H1 (cell line): ENCODE data around the gene A3GALT2. TPM values are rescaled to one million over a fixed set of nuclear protein-coding genes. Genes with fewer than 3 reads are reported as not detected.

Experiments
- CTCF ChIA-PET: fragments of 300-600 bp; sonication (Branson Sonifier 250); formaldehyde crosslinking; loops from one replicate; lab custom pipeline; 2021; ENCODE audit not compliant: partially characterized antibody; lab: Charles Lee
- POLR2A ChIA-PET: fragments of 300-600 bp; sonication (Branson Sonifier 250); formaldehyde crosslinking; loops from one replicate; lab custom pipeline; 2021; ENCODE audit warnings: inconsistent platforms; ENCODE audit not compliant: partially characterized antibody; lab: Charles Lee
- DNase-seq, 2 experiments: peaks; one replicate each; pipeline versions ENCODE4 v3.0.0 to v3.0.0-alpha.2; 2010 to 2022; ENCODE audit warnings: low spot score in 2 of 2, low read depth in 1 of 2, mixed read lengths in 1 of 2
- FAIRE-seq: peaks from 2 replicates; lab custom pipeline; 2011; peaks lifted over from hg19 to GRCh38; lab: Jason Lieb, UNC
- H2AFZ ChIP-seq: 2 replicates; pipeline ENCODE4 v1.8.1; 2012; ENCODE audit warnings: low read length, inconsistent platforms
- H2AK5ac ChIP-seq: 2 replicates; pipeline ENCODE4 v1.6.1; 2013; ENCODE audit warnings: low read depth, low read length
- H2BK120ac ChIP-seq: replicated peaks from 2 replicates; pipeline ENCODE3; 2013; ENCODE audit warnings: low read depth, low read length, inconsistent platforms
- H2BK12ac ChIP-seq: 2 replicates; pipeline ENCODE4 v1.6.1; 2013; ENCODE audit warnings: low read depth, low read length
- H2BK15ac ChIP-seq: 2 replicates; pipeline ENCODE4 v1.6.1; 2013; ENCODE audit warnings: low read length
- H2BK20ac ChIP-seq: 2 replicates; pipeline ENCODE4 v1.6.1; 2013; ENCODE audit warnings: low read length
- H2BK5ac ChIP-seq: 2 replicates; pipeline ENCODE4 v1.6.1; 2013; ENCODE audit warnings: low read depth, low read length
- H3K14ac ChIP-seq: 2 replicates; pipeline ENCODE4 v1.6.1; 2013; ENCODE audit warnings: inconsistent platforms; ENCODE audit not compliant: insufficient read length
- H3K18ac ChIP-seq: 2 replicates; pipeline ENCODE4 v1.6.1; 2013; ENCODE audit warnings: low read length; ENCODE audit errors: extremely low read depth
- H3K23ac ChIP-seq: 2 replicates; pipeline ENCODE4 v1.6.1; 2013; ENCODE audit warnings: inconsistent platforms; ENCODE audit not compliant: insufficient read length
- H3K23me2 ChIP-seq: 2 replicates; pipeline ENCODE4 v1.6.1; 2013; ENCODE audit warnings: low read depth, low read length
- H3K27ac ChIP-seq: 2 replicates; pipeline ENCODE4 v1.6.1; 2011; ENCODE audit warnings: low read depth, low read length, inconsistent platforms
- H3K27me3 ChIP-seq, 4 experiments: replicated peaks in 1 of 4; 1 replicate in 1 of 4; 2 replicates in 3 of 4; pipeline versions ENCODE4 v1.6.1 to v1.8.1; 2011 to 2013; ENCODE audit warnings: low read length in 3 of 4, mild to moderate bottlenecking in 3 of 4, inconsistent platforms in 2 of 4, mixed read lengths in 2 of 4, moderate library complexity in 1 of 4; ENCODE audit not compliant: control insufficient read depth in 3 of 4, insufficient read depth in 3 of 4; ENCODE audit errors: extremely low read depth in 1 of 4
- H3K36me3 ChIP-seq, 4 experiments: 2 replicates each; pipeline versions ENCODE4 v1.6.1 to v1.8.1; 2011 to 2013; ENCODE audit warnings: mild to moderate bottlenecking in 4 of 4, low read length in 3 of 4, moderate library complexity in 2 of 4, control low read depth in 1 of 4, inconsistent platforms in 1 of 4; ENCODE audit not compliant: insufficient read depth in 4 of 4, control insufficient read depth in 2 of 4
- H3K4ac ChIP-seq: replicated peaks from 2 replicates; pipeline ENCODE3; 2013; ENCODE audit warnings: low read length, low read depth, mixed read lengths, inconsistent platforms; ENCODE audit not compliant: insufficient read length
- H3K4me1 ChIP-seq, 4 experiments: replicated peaks in 1 of 4; 1 replicate in 1 of 4; 2 replicates in 3 of 4; pipeline versions ENCODE4 v1.6.1 to v1.8.1; 2011 to 2013; ENCODE audit warnings: low read length in 3 of 4, inconsistent platforms in 2 of 4, mixed read lengths in 1 of 4; ENCODE audit not compliant: insufficient read depth in 4 of 4, control insufficient read depth in 3 of 4
- H3K4me2 ChIP-seq, 2 experiments: 2 replicates each; pipeline versions ENCODE4 v1.6.1 to v1.8.1; 2011 to 2013; ENCODE audit warnings: low read depth in 2 of 2, low read length in 2 of 2, control low read depth in 1 of 2, inconsistent platforms in 1 of 2, mild to moderate bottlenecking in 1 of 2; ENCODE audit not compliant: insufficient read depth in 1 of 2
- H3K4me3 ChIP-seq, 4 experiments: fragments of 200-600, 300-600 bp in 1 of 4; sonication (generic), shearing (Covaris generic), sonication (Bioruptor Twin) in 1 of 4; 2 replicates each; pipeline versions ENCODE4 v1.5.1 to v1.8.1; 2011 to 2016; ENCODE audit warnings: low read length in 4 of 4, low read depth in 3 of 4, control low read depth in 2 of 4, inconsistent platforms in 2 of 4, mild to moderate bottlenecking in 2 of 4, mixed read lengths in 1 of 4, moderate library complexity in 1 of 4; ENCODE audit not compliant: insufficient read depth in 2 of 4; ENCODE audit errors: extremely low read depth in 1 of 4
- H3K56ac ChIP-seq: replicated peaks from 2 replicates; pipeline ENCODE3; 2013; ENCODE audit warnings: low read depth, mild to moderate bottlenecking, mixed read lengths, low read length, inconsistent platforms; ENCODE audit not compliant: insufficient read length
- H3K79me1 ChIP-seq: 2 replicates; pipeline ENCODE4 v1.6.1; 2013; ENCODE audit warnings: low read depth, low read length, control low read depth
- H3K79me2 ChIP-seq, 2 experiments: 2 replicates each; pipeline versions ENCODE4 v1.6.1 to v1.8.1; 2012 to 2013; ENCODE audit warnings: low read length in 2 of 2, mild to moderate bottlenecking in 2 of 2, inconsistent platforms in 1 of 2; ENCODE audit not compliant: insufficient read depth in 2 of 2, control insufficient read depth in 1 of 2
- H3K9ac ChIP-seq, 4 experiments: replicated peaks in 1 of 4; 1 replicate in 1 of 4; 2 replicates in 3 of 4; pipeline versions ENCODE4 v1.6.1 to v1.8.1; 2011 to 2013; ENCODE audit warnings: low read depth in 3 of 4, low read length in 3 of 4, control low read depth in 2 of 4, mild to moderate bottlenecking in 2 of 4, moderate library complexity in 2 of 4, inconsistent platforms in 1 of 4; ENCODE audit errors: extremely low read depth in 1 of 4
- H3K9me3 ChIP-seq, 2 experiments: 2 replicates each; pipeline versions ENCODE4 v1.6.1 to v1.8.1; 2012 to 2013; ENCODE audit warnings: mild to moderate bottlenecking in 2 of 2, moderate library complexity in 2 of 2, control low read depth in 1 of 2, inconsistent platforms in 1 of 2, low read depth in 1 of 2, low read length in 1 of 2, mixed read lengths in 1 of 2; ENCODE audit not compliant: insufficient read depth in 2 of 2
- H4K20me1 ChIP-seq, 2 experiments: replicated peaks in 1 of 2; 2 replicates each; pipeline versions ENCODE3 to v1.8.1; 2011 to 2013; ENCODE audit warnings: inconsistent platforms in 2 of 2, low read length in 2 of 2, mild to moderate bottlenecking in 1 of 2; ENCODE audit not compliant: insufficient read depth in 2 of 2, control insufficient read depth in 1 of 2
- H4K5ac ChIP-seq: 2 replicates; pipeline ENCODE4 v1.6.1; 2013; ENCODE audit warnings: low read length, low read depth, mixed read lengths, inconsistent platforms; ENCODE audit not compliant: insufficient read length
- H4K8ac ChIP-seq: 2 replicates; pipeline ENCODE4 v1.8.0; 2013; ENCODE audit warnings: mild to moderate bottlenecking, moderate library complexity, low read length, inconsistent platforms; ENCODE audit not compliant: insufficient read depth; ENCODE audit errors: extremely low read depth
- H4K91ac ChIP-seq: replicated peaks from 2 replicates; pipeline ENCODE3; 2013; ENCODE audit warnings: low read length, mixed read lengths, inconsistent platforms; ENCODE audit not compliant: insufficient read length
- BRCA1 ChIP-seq: IDR thresholded peaks from 2 replicates; pipeline ENCODE4 v1.6.1; 2012; ENCODE audit warnings: low read depth, low read length, improper control_type of control experiment
- CTBP2 ChIP-seq: IDR thresholded peaks from 2 replicates; pipeline ENCODE4 v1.7.0; 2011; ENCODE audit warnings: borderline replicate concordance, mild to moderate bottlenecking, moderate library complexity, mixed read lengths, low read length; ENCODE audit not compliant: insufficient read depth, insufficient read length
- SIX5 ChIP-seq: IDR thresholded peaks from 2 replicates; pipeline ENCODE4 v1.6.1; 2011; ENCODE audit warnings: mild to moderate bottlenecking, low read depth, low read length
- WGBS, 2 experiments: shearing (Covaris generic) in 1 of 2; methylation state at CpG; one replicate each; pipeline versions ENCODE4 v1.1.6 to v1.1.7; 2013 to 2015; ENCODE audit warnings: low lambda C conversion rate in 2 of 2, mixed read lengths in 2 of 2, inconsistent platforms in 1 of 2, low coverage in 1 of 2, missing lambda C conversion rate in 1 of 2; ENCODE audit not compliant: insufficient replicate concordance in 2 of 2, insufficient coverage in 1 of 2, insufficient read length in 1 of 2; ENCODE audit errors: extremely low coverage in 1 of 2, missing lambda C conversion rate in 1 of 2; 5-methylcytosine and 5-hydroxymethylcytosine counted together
- polyA plus RNA-seq, 7 experiments: library from polyadenylated mRNA; depleted of rRNA in 3 of 7; stranded (reverse) in 5 of 7; unstranded in 2 of 7; fragments of >200 nt in 5 of 7; fragments of 200-250 nt in 2 of 7; gene quantifications; 1 replicate in 5 of 7; 2 replicates in 1 of 7; 4 replicates in 1 of 7; pipeline versions ENCODE4 v1.2.1 to v1.2.3, GENCODE V29; 2011 to 2013; ENCODE audit warnings: missing spikeins in 2 of 7, mixed read lengths in 2 of 7
- total RNA-seq: library from RNA; stranded (reverse); fragmentation: NEBNext Ultra II Directional; extraction: Animal tissue kit (Norgen Biotek cat#: 25700); gene quantifications from 2 replicates; pipeline ENCODE4 v1.2.1, GENCODE V29; 2021

A3GALT2 gene
- total and polyA plus RNA-seq, 2 of the 8 experiments (the other 6 are each of a cell fraction or from before 2014, with no cell fraction given), result not detected

GRCh38 chr1:33270379-33270778 lies 50.5 kb downstream of the A3GALT2 start:
- Histone ChIP-seq H4K8ac (no peak overlapping the region), H4K91ac (no peak overlapping the region), H2BK12ac (no peak overlapping the region), H2BK5ac (no peak overlapping the region), H3K4ac (no peak overlapping the region), H3K14ac (no peak overlapping the region), H3K4me1 (peaks cover 0 to 13% (median 3%) of the 10 kb centered on the region in 4 experiments; a peak in 5 of 7 replicates), H2BK120ac (no peak overlapping the region), H3K23me2 (no peaks in the 10 kb centered on the region), H3K23ac (no peak overlapping the region), H3K79me2 (peaks cover 0 to 8% of the 10 kb centered on the region in 2 experiments; a peak in 1 of 4 replicates), H3K9me3 (no peaks in the 10 kb centered on the region), H3K36me3 (peaks cover 0 to 5% (median 0%) of the 10 kb centered on the region in 4 experiments; a peak in 1 of 8 replicates), H2AK5ac (no peak overlapping the region), H4K5ac (no peak overlapping the region), H3K4me2 (no peak overlapping the region), H3K18ac (no peak overlapping the region), H3K27ac (no peak overlapping the region), H3K4me3 (no peak overlapping the region), H3K27me3 (no peaks in the 10 kb centered on the region), H2AFZ (no peak overlapping the region), H4K20me1 (peaks cover 2 to 27% of the 10 kb centered on the region in 2 experiments), H3K79me1 (peaks cover 14% of the 10 kb centered on the region), H2BK20ac (no peak overlapping the region), H3K56ac (no peak overlapping the region), H3K9ac (no peak overlapping the region), H2BK15ac (no peak overlapping the region)
- ChIA-PET POLR2A (interaction anchor here (1.1 to 1.5 kb wide), 2 partner anchors 11 to 12 kb away, joined by 3 to 7 read pairs; no protein-coding TSS in a partner anchor), CTCF (interaction anchor here (0.9 to 5.8 kb wide), 4 partner anchors 26 to 175 kb away, joined by 3 to 49 read pairs (median 5); no protein-coding TSS in a partner anchor)
- TF ChIP-seq CTBP2 (no peak), SIX5 (no peak), BRCA1 (no peak)
- no peak for DNase-seq
- FAIRE-seq, result no peak
- 91% methylated on average over 5 of the region's 5 CpGs; no CpG with 5 or more reads in 1 of the 2 experiments for WGBS, 2 experiments
